H1 (cell line): ENCODE measurements around the gene MYO3A. TPM values are rescaled to one million over a fixed set of nuclear protein-coding genes. Genes with fewer than 3 reads are reported as not detected.

Experiments
- CTCF ChIA-PET: fragments of 300-600 bp; sonication (Branson Sonifier 250); formaldehyde crosslinking; loops from one replicate; lab custom pipeline; 2021; ENCODE audit not compliant: partially characterized antibody; lab: Charles Lee
- POLR2A ChIA-PET: fragments of 300-600 bp; sonication (Branson Sonifier 250); formaldehyde crosslinking; loops from one replicate; lab custom pipeline; 2021; ENCODE audit warnings: inconsistent platforms; ENCODE audit not compliant: partially characterized antibody; lab: Charles Lee
- DNase-seq, 2 experiments: peaks; one replicate each; pipeline versions ENCODE4 v3.0.0 to v3.0.0-alpha.2; 2010 to 2022; ENCODE audit warnings: low spot score in 2 of 2, low read depth in 1 of 2, mixed read lengths in 1 of 2
- FAIRE-seq: peaks from 2 replicates; lab custom pipeline; 2011; peaks lifted over from hg19 to GRCh38; lab: Jason Lieb, UNC
- H2AFZ ChIP-seq: 2 replicates; pipeline ENCODE4 v1.8.1; 2012; ENCODE audit warnings: low read length, inconsistent platforms
- H2AK5ac ChIP-seq: 2 replicates; pipeline ENCODE4 v1.6.1; 2013; ENCODE audit warnings: low read depth, low read length
- H2BK120ac ChIP-seq: replicated peaks from 2 replicates; pipeline ENCODE3; 2013; ENCODE audit warnings: low read depth, low read length, inconsistent platforms
- H2BK12ac ChIP-seq: 2 replicates; pipeline ENCODE4 v1.6.1; 2013; ENCODE audit warnings: low read depth, low read length
- H2BK15ac ChIP-seq: 2 replicates; pipeline ENCODE4 v1.6.1; 2013; ENCODE audit warnings: low read length
- H2BK20ac ChIP-seq: 2 replicates; pipeline ENCODE4 v1.6.1; 2013; ENCODE audit warnings: low read length
- H2BK5ac ChIP-seq: 2 replicates; pipeline ENCODE4 v1.6.1; 2013; ENCODE audit warnings: low read depth, low read length
- H3K14ac ChIP-seq: 2 replicates; pipeline ENCODE4 v1.6.1; 2013; ENCODE audit warnings: inconsistent platforms; ENCODE audit not compliant: insufficient read length
- H3K18ac ChIP-seq: 2 replicates; pipeline ENCODE4 v1.6.1; 2013; ENCODE audit warnings: low read length; ENCODE audit errors: extremely low read depth
- H3K23ac ChIP-seq: 2 replicates; pipeline ENCODE4 v1.6.1; 2013; ENCODE audit warnings: inconsistent platforms; ENCODE audit not compliant: insufficient read length
- H3K23me2 ChIP-seq: 2 replicates; pipeline ENCODE4 v1.6.1; 2013; ENCODE audit warnings: low read depth, low read length
- H3K27ac ChIP-seq: 2 replicates; pipeline ENCODE4 v1.6.1; 2011; ENCODE audit warnings: low read depth, low read length, inconsistent platforms
- H3K27me3 ChIP-seq, 4 experiments: replicated peaks in 1 of 4; 1 replicate in 1 of 4; 2 replicates in 3 of 4; pipeline versions ENCODE4 v1.6.1 to v1.8.1; 2011 to 2013; ENCODE audit warnings: low read length in 3 of 4, mild to moderate bottlenecking in 3 of 4, inconsistent platforms in 2 of 4, mixed read lengths in 2 of 4, moderate library complexity in 1 of 4; ENCODE audit not compliant: control insufficient read depth in 3 of 4, insufficient read depth in 3 of 4; ENCODE audit errors: extremely low read depth in 1 of 4
- H3K36me3 ChIP-seq, 4 experiments: 2 replicates each; pipeline versions ENCODE4 v1.6.1 to v1.8.1; 2011 to 2013; ENCODE audit warnings: mild to moderate bottlenecking in 4 of 4, low read length in 3 of 4, moderate library complexity in 2 of 4, control low read depth in 1 of 4, inconsistent platforms in 1 of 4; ENCODE audit not compliant: insufficient read depth in 4 of 4, control insufficient read depth in 2 of 4
- H3K4ac ChIP-seq: replicated peaks from 2 replicates; pipeline ENCODE3; 2013; ENCODE audit warnings: low read length, low read depth, mixed read lengths, inconsistent platforms; ENCODE audit not compliant: insufficient read length
- H3K4me1 ChIP-seq, 4 experiments: replicated peaks in 1 of 4; 1 replicate in 1 of 4; 2 replicates in 3 of 4; pipeline versions ENCODE4 v1.6.1 to v1.8.1; 2011 to 2013; ENCODE audit warnings: low read length in 3 of 4, inconsistent platforms in 2 of 4, mixed read lengths in 1 of 4; ENCODE audit not compliant: insufficient read depth in 4 of 4, control insufficient read depth in 3 of 4
- H3K4me2 ChIP-seq, 2 experiments: 2 replicates each; pipeline versions ENCODE4 v1.6.1 to v1.8.1; 2011 to 2013; ENCODE audit warnings: low read depth in 2 of 2, low read length in 2 of 2, control low read depth in 1 of 2, inconsistent platforms in 1 of 2, mild to moderate bottlenecking in 1 of 2; ENCODE audit not compliant: insufficient read depth in 1 of 2
- H3K4me3 ChIP-seq, 4 experiments: fragments of 200-600, 300-600 bp in 1 of 4; sonication (generic), shearing (Covaris generic), sonication (Bioruptor Twin) in 1 of 4; 2 replicates each; pipeline versions ENCODE4 v1.5.1 to v1.8.1; 2011 to 2016; ENCODE audit warnings: low read length in 4 of 4, low read depth in 3 of 4, control low read depth in 2 of 4, inconsistent platforms in 2 of 4, mild to moderate bottlenecking in 2 of 4, mixed read lengths in 1 of 4, moderate library complexity in 1 of 4; ENCODE audit not compliant: insufficient read depth in 2 of 4; ENCODE audit errors: extremely low read depth in 1 of 4
- H3K56ac ChIP-seq: replicated peaks from 2 replicates; pipeline ENCODE3; 2013; ENCODE audit warnings: low read depth, mild to moderate bottlenecking, mixed read lengths, low read length, inconsistent platforms; ENCODE audit not compliant: insufficient read length
- H3K79me1 ChIP-seq: 2 replicates; pipeline ENCODE4 v1.6.1; 2013; ENCODE audit warnings: low read depth, low read length, control low read depth
- H3K79me2 ChIP-seq, 2 experiments: 2 replicates each; pipeline versions ENCODE4 v1.6.1 to v1.8.1; 2012 to 2013; ENCODE audit warnings: low read length in 2 of 2, mild to moderate bottlenecking in 2 of 2, inconsistent platforms in 1 of 2; ENCODE audit not compliant: insufficient read depth in 2 of 2, control insufficient read depth in 1 of 2
- H3K9ac ChIP-seq, 4 experiments: replicated peaks in 1 of 4; 1 replicate in 1 of 4; 2 replicates in 3 of 4; pipeline versions ENCODE4 v1.6.1 to v1.8.1; 2011 to 2013; ENCODE audit warnings: low read depth in 3 of 4, low read length in 3 of 4, control low read depth in 2 of 4, mild to moderate bottlenecking in 2 of 4, moderate library complexity in 2 of 4, inconsistent platforms in 1 of 4; ENCODE audit errors: extremely low read depth in 1 of 4
- H3K9me3 ChIP-seq, 2 experiments: 2 replicates each; pipeline versions ENCODE4 v1.6.1 to v1.8.1; 2012 to 2013; ENCODE audit warnings: mild to moderate bottlenecking in 2 of 2, moderate library complexity in 2 of 2, control low read depth in 1 of 2, inconsistent platforms in 1 of 2, low read depth in 1 of 2, low read length in 1 of 2, mixed read lengths in 1 of 2; ENCODE audit not compliant: insufficient read depth in 2 of 2
- H4K20me1 ChIP-seq, 2 experiments: replicated peaks in 1 of 2; 2 replicates each; pipeline versions ENCODE3 to v1.8.1; 2011 to 2013; ENCODE audit warnings: inconsistent platforms in 2 of 2, low read length in 2 of 2, mild to moderate bottlenecking in 1 of 2; ENCODE audit not compliant: insufficient read depth in 2 of 2, control insufficient read depth in 1 of 2
- H4K5ac ChIP-seq: 2 replicates; pipeline ENCODE4 v1.6.1; 2013; ENCODE audit warnings: low read length, low read depth, mixed read lengths, inconsistent platforms; ENCODE audit not compliant: insufficient read length
- H4K8ac ChIP-seq: 2 replicates; pipeline ENCODE4 v1.8.0; 2013; ENCODE audit warnings: mild to moderate bottlenecking, moderate library complexity, low read length, inconsistent platforms; ENCODE audit not compliant: insufficient read depth; ENCODE audit errors: extremely low read depth
- H4K91ac ChIP-seq: replicated peaks from 2 replicates; pipeline ENCODE3; 2013; ENCODE audit warnings: low read length, mixed read lengths, inconsistent platforms; ENCODE audit not compliant: insufficient read length
- CBX5 ChIP-seq: fragments of 300-800, 300-1000 bp; sonication (generic); IDR thresholded peaks from 2 replicates; pipeline ENCODE4 v1.7.1; 2016; ENCODE audit warnings: antibody characterized with exemption, low read length, low read depth
- KDM5A ChIP-seq: fragments of 200-600 bp; IDR thresholded peaks from 2 replicates; pipeline ENCODE4 v1.7.1; 2012; ENCODE audit warnings: mild to moderate bottlenecking, low read length, inconsistent platforms, mixed read lengths
- SIRT6 ChIP-seq: IDR thresholded peaks from one replicate; pipeline ENCODE4 v1.7.1; 2012; ENCODE audit warnings: low read length, inconsistent platforms
- SRF ChIP-seq: IDR thresholded peaks from 2 replicates; pipeline ENCODE4 v1.6.1; 2011; ENCODE audit warnings: mild to moderate bottlenecking, low read depth, low read length, moderate library complexity
- WGBS, 2 experiments: shearing (Covaris generic) in 1 of 2; methylation state at CpG; one replicate each; pipeline versions ENCODE4 v1.1.6 to v1.1.7; 2013 to 2015; ENCODE audit warnings: low lambda C conversion rate in 2 of 2, mixed read lengths in 2 of 2, inconsistent platforms in 1 of 2, low coverage in 1 of 2, missing lambda C conversion rate in 1 of 2; ENCODE audit not compliant: insufficient replicate concordance in 2 of 2, insufficient coverage in 1 of 2, insufficient read length in 1 of 2; ENCODE audit errors: extremely low coverage in 1 of 2, missing lambda C conversion rate in 1 of 2; 5-methylcytosine and 5-hydroxymethylcytosine counted together
- polyA plus RNA-seq, 7 experiments: library from polyadenylated mRNA; depleted of rRNA in 3 of 7; stranded (reverse) in 5 of 7; unstranded in 2 of 7; fragments of >200 nt in 5 of 7; fragments of 200-250 nt in 2 of 7; gene quantifications; 1 replicate in 5 of 7; 2 replicates in 1 of 7; 4 replicates in 1 of 7; pipeline versions ENCODE4 v1.2.1 to v1.2.3, GENCODE V29; 2011 to 2013; ENCODE audit warnings: missing spikeins in 2 of 7, mixed read lengths in 2 of 7
- total RNA-seq: library from RNA; stranded (reverse); fragmentation: NEBNext Ultra II Directional; extraction: Animal tissue kit (Norgen Biotek cat#: 25700); gene quantifications from 2 replicates; pipeline ENCODE4 v1.2.1, GENCODE V29; 2021

Gene MYO3A
- total and polyA plus RNA-seq, 2 of the 8 experiments (the other 6 are each of a cell fraction or from before 2014, with no cell fraction given), result 3.9 to 5.3 TPM

- H3K56ac ChIP-seq, result no peak overlapping the region
- no peaks in the 10 kb centered on the region for H3K79me1 ChIP-seq
- H4K91ac ChIP-seq, result no peak overlapping the region
- no peak overlapping the region for H3K4me2 ChIP-seq
- H2BK5ac ChIP-seq, result no peak overlapping the region
- H3K9me3 ChIP-seq, result no peaks in the 10 kb centered on the region
- no peak overlapping the region for H3K9ac ChIP-seq
- no peaks in the 10 kb centered on the region for H4K20me1 ChIP-seq
- no peak overlapping the region for H3K23ac ChIP-seq
- H4K8ac ChIP-seq, result no peak overlapping the region
- no peak overlapping the region for H3K14ac ChIP-seq
- FAIRE-seq (no peak), DNase-seq (no peak)
- no peak overlapping the region for H2AK5ac ChIP-seq
- no peaks in the 10 kb centered on the region for H3K27me3 ChIP-seq
- no peaks in the 10 kb centered on the region for H3K4me1 ChIP-seq
- H3K18ac ChIP-seq, result no peak overlapping the region
- H4K5ac ChIP-seq, result no peak overlapping the region
- no peak overlapping the region for H2AFZ ChIP-seq
- H2BK120ac ChIP-seq, result no peak overlapping the region
- H3K79me2 ChIP-seq, result no peaks in the 10 kb centered on the region
- ChIA-PET POLR2A (no interaction called here), CTCF (interaction anchor here (0.5 to 2.0 kb wide), 3 partner anchors 111 to 771 kb away, joined by 3 to 4 read pairs (median 3); no protein-coding TSS in a partner anchor)
- H2BK15ac ChIP-seq, result no peak overlapping the region
- H3K4me3 ChIP-seq, result no peak overlapping the region
- no peak overlapping the region for H3K4ac ChIP-seq
- H3K23me2 ChIP-seq, result no peaks in the 10 kb centered on the region
- no peak overlapping the region for H3K27ac ChIP-seq
- H3K36me3 ChIP-seq, result no peaks in the 10 kb centered on the region
- H2BK20ac ChIP-seq, result no peak overlapping the region
- no peak overlapping the region for H2BK12ac ChIP-seq
- WGBS, 2 experiments, result 91% methylated on average over 4 of the region's 4 CpGs; no CpG with 5 or more reads in 1 of the 2 experiments
- TF ChIP-seq SIRT6 (no peak), SRF (no peak), KDM5A (no peak), CBX5 (no peak)
Measured at GRCh38 chr10:25999295-25999981, 65.4 kb downstream of the MYO3A start.
